GM18519 (cell line): ENCODE results near the gene TCEANC2.
"Not testable (repeated sequence)": the region's sequence is repeated elsewhere in the genome, so short reads cannot be mapped to it uniquely, and the experiment has no call there.

Experiments used
- ATAC-seq: cut with Tn5 transposase; IDR thresholded peaks from one replicate; pipeline ENCODE4 v1.9.1; 2021; ENCODE audit warnings: mild to moderate bottlenecking, moderate library complexity; ENCODE audit not compliant: unreplicated experiment, low FRiP score

The TCEANC2 gene

DNA sequence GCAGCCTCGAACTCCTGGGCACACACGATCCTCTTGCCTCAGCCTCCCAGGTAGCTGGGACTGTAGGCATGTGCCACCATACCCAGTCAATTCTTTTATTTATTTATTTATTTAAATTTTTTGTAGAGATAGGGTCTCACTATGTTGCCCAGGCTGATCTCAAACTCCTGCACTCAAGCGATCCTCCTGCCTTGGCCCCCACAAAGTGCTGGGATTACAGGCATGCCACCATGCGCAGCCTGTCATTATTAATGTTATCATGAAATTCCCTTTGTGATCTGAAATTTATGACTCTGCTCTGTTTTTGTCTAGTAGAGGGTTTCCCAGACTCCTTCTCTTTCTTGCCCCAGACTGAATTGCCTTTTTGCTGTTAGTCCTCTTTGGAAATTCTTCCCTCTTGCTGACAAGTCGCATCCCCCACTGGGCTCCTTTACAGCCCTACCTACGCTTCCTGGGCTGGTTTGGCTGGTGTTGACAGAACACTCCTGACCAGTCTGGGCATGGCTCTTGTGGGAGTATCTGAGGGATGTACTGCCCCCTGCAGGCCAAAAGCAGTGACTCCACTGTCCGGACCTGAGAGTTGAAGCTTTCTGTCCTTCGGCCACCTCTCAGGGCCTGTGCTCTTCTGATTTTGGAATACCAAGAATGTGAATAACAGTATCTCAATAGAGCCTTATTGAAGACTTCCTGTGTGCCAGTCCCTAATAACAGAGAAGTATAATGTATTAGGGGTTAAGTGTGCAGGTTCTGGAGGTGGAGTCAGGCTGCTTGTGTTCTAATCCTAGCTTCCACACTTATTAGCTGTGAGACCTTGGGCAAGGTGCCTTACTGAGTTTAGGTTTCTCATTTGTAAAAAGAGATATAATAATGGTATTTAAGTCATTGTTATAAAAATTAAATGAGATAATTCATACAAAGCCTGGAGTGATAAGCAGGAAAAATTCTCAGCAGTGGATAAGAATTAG is 28.2 kb downstream of the TCEANC2 start:
- ATAC-seq = no peak

DNA sequence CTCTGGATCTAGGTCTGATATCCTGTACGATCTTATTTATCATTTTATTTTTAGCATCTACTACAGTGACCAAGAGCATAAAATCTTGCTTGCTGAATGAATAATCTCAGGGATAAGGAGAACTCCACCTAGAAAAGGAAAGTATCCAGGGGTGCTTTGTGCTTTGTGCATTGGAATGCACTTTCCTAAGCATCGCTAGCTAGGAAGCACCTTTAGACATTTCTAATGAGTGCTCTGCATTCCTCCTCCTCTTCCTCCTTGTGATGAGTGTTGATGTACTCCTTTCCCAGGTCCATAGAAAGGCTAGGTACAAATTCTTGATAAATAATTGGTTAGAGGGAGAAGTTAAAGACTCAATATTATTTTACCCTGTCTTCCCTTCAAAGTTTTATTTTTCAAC is 31.4 kb downstream of the TCEANC2 start:
- ATAC-seq = no peak

DNA sequence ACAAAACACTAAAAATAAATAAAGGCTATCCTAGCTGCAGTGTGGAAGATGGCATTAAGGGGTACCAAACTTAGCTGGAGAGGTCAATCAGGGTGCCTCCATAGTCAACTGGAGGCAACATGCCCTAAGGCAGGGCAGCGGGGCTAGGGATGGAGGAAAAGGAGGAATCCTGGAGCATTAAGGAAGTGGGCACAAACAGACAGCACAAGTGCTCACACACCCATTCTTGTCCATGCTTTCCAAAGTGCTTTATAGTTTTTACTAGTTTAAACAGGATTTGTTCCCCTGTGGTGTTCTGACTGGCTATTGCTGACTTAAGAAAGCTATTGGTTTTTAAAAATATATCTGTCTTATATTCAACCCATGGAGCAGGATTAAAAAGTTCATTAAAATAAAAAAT is 33.3 kb downstream of the TCEANC2 start:
- ATAC-seq = no peak

DNA sequence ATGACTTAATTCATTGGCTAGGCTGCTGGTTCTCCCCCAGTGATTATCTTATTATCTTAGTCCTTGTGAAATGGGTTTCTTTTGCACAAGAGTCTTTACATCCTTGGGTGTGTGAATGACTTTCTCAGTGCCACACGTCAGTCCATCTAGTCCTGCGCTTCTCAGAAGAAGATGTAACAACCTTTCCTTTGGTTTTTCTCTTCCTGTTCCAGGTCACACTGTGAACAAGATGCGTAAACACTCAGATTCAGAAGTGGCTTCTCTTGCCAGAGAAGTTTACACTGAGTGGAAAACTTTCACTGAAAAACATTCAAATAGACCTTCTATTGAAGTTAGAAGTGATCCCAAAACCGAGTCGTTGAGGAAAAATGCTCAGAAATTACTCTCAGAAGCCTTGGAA is 35.0 kb downstream of the TCEANC2 start:
- ATAC-seq = no peak

DNA sequence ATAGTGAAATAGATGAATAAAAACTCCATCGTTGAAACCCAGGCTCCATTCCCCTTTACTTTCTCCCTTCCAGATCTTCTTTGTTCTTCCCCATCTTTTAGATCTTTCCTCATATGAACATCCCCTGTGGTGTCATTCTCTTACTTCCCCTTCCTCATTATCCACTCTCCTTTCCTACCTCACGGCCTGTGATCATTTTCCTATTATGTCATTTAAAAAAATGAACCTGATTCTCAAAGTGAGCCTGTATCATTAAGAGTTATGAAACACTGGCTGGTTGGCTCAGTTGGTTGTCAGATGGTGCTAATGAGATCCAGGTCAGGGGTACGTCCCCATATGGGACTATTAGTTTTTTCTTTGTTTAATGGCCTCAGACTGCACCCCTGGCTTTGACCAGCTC is 38.3 kb downstream of the TCEANC2 start:
- no peak for ATAC-seq

DNA sequence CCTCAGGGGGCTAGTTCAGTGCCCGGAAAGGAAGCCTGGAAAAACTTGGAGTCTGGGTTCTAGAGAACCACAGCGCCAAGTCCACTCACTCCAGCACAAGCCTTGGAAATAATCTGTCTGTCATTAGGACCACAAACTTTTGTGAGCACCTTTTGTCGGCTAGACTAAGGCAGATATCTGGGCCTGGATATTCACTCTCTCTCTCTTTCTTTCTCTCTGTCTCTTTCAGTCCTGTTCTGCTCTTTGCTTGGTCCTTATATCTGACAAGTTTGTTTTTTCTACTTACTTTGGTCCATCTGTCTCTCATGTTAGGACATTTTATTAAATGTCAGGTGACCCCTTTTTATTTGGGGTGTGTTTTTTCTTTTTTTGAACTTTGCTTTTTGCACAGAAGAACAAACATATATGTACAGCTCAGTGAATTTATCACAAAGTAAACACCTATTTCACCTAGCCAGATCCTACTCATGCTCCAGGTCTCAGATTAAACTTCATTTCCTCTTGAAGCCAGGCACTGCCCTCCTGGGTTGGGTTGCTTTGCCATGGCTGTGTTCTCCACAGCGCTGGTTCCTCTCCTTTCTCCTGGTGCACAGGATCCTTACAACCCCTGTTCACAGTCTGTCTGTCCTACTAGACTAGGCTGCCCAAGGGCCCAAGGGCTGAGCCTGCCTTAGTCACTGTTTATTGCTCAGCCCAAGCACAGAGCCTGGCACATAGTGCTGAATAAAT is 40.8 kb downstream of the TCEANC2 start:
- no peak for ATAC-seq

DNA sequence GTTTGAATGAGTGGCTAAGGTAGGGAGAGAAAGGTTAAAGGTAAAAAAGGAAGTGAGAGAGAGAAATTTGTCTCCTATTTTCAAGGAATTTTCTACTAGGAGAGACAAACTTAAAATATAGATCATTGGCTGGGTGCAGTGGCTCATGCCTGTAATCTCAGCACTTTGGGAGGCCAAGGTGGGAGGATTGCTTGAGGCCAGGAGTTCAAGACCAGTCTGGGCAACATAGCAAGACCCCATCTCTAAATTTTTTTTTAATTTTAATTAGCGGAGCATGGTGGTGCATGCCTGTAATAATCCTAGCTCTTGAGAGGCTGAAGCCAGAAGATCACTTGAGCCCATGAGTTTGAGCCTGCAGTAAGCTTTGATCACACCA is 41.3 kb downstream of the TCEANC2 start:
- not testable (repeated sequence) for ATAC-seq

DNA sequence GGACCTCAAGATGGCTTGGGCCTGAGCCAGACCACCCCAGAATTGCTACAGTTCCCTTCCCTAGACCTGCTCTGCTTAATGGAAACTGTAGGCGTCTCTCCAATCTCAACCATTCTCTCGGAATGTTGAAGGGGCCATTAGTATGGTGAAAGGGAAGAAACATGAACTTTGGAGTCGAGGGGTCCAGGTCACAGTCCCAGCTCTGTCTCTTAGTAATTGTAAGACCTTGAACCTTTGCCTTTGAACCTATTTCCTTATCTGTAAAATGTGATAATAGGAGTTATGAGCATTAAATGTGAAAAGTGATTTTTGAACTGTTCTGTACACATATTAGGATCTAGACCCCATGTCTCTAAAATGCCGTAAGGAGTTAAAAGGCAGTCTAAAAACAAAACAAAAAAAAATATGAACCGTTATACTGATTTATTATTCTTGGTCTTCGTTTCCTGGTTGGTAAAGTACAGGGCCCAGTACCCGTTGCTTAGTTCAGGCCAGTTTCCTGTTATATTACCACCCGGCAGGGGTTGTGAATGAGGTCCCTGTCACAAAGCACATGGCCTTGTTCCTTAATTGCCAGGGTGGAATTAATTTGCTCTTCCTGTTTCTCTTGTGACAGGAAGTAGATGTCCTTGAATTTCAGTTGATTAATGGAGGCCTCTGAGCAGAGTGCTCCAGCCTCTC is 42.3 kb downstream of the TCEANC2 start:
- no peak for ATAC-seq

DNA sequence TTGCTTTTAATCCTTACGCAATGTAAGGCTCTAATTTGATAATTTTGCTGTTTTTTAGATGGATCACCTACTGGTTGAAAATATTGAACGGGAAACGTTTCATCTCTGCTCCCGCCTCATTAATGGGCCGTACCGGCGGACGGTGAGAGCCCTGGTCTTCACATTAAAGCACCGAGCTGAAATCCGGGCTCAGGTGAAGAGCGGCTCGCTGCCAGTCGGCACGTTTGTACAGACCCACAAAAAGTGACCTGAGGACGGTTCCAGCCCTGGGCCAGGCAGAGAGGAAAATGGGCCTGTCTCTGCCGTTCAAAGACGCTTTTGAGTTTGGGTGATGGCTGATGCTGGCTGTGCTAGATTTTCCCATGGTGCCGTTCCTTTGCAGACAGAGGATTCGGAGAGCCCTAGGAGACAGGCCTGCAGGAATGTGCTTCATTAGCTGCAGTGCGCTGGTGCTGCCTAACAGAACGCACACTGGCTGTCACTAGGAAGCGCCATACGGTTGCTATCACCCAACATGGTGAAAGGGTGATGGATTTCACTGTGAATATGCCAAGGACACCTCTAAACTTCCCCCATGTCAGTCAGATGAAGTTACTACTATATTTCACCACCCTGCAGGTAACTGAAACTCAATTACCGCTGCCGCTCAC is 42.9 kb downstream of the TCEANC2 start:
- ATAC-seq = no peak

DNA sequence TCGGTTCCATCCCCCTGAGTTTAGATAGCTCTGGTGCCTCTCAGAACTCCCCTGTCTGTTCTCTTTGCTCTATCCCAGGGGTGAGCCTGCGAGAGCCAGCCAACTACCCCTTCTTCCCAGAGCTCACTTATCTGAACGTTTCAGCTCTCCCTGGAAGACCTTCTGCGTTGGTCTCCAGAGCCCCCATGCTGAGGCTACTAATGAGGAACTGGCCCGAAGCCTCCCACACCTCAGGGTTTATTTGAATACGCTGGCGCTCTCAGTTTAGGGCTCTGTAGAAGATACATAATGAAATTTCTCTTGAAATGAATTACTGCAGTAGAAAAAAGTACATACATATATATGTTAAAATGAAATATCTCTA is 43.5 kb downstream of the TCEANC2 start:
- no peak for ATAC-seq

DNA sequence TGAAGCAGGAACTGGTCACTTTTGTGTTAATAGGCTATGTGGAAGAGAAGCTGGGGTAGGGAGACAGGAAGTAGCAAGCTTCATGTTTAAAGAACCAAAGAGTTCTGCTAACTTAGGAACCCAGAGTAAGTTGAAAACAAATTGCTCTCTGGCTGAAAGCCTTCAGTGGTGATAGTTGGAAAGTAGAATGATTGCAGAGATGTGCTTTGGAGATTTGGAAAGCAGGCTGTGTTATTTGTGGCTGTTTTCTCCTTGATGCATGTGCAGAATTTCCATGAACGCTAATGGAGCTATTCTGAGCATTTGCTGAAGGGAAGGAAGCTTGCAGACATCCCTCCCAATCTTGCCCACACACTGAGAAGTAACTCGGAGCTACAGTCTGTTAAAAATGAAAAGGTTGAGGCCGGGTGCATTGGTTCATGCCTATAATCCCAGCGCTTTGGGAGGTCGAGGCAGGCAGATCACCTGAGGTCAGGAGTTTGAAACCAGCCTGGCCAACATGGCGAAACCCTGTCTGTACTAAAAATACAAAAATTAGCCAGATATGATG is 45.7 kb downstream of the TCEANC2 start:
- no peak for ATAC-seq

DNA sequence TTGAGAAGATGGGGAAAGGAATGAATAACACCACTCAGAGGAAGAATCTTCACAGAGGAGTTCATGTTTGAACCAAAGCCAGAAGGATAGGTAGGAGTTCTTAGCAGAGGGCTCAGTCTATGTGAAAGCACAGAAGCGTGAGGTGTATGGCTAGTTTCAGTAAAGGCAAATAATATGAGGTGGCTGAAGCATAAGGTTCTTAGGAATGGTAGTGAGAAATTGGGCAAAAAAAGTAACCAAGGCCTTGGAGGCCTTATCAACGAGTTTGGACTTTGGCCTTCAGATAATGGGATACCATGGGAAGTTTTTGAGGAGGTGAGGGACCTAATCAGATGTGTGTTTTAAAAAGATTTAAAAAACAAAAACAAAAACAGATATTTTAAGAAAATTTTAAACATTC is 47.1 kb downstream of the TCEANC2 start:
- ATAC-seq = no peak

DNA sequence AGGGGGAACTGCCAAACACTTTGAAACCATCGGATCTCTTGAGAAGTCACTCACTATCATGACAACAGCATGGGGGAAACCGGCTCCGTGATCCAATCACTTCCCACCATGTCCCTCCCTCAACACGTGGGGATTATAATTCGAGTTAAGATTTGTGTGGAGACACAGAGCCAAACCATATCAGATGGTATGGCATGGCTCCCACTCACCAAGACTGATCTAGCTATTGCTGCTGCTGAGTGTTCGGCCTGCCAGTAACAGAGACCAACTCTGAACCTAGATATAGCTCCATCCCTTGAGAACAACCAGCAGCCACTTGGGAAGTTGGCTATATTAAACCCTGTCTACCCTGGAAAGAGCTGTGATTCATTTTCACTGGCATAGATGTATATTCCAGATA is 50.0 kb downstream of the TCEANC2 start:
- no peak for ATAC-seq

DNA sequence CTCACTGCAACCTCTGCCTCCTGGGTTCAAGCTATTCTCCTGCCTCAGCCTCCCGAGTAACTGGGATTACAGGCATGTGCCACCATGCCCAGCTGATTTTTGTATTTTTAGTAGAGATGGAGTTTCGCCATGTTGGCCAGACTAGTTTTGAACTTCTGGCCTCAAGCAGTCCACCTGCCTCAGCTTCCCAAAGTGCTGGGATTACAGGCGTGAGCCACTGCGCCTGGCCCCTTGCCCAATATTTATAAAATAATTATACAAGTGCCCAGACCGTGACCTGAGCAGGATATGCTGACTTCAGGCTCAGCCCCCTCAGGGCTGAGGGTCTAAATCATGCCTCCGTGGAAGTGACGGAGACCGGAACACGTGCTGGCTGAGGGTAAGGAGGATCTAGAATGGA is 51.2 kb downstream of the TCEANC2 start:
- not testable (repeated sequence) for ATAC-seq

DNA sequence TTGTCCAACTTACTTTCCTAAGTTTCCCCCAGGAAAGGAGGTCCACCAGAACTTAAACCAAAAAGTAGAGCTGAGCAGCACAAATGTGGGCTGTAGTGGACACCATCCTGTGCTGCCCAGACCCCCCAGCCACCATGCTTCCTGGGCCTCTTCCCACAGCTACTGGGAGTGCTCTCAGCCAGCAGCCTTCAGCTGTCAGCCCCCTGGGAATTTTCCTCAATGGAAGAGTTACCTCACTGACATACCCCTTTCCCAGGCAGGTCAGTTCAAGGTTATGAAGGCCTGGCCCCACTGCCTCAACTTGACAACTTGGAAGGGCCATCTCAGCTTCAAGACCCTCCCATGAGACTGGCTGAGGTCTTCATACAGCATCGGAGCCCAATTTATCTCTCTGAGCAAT is 51.7 kb downstream of the TCEANC2 start:
- ATAC-seq = no peak

DNA sequence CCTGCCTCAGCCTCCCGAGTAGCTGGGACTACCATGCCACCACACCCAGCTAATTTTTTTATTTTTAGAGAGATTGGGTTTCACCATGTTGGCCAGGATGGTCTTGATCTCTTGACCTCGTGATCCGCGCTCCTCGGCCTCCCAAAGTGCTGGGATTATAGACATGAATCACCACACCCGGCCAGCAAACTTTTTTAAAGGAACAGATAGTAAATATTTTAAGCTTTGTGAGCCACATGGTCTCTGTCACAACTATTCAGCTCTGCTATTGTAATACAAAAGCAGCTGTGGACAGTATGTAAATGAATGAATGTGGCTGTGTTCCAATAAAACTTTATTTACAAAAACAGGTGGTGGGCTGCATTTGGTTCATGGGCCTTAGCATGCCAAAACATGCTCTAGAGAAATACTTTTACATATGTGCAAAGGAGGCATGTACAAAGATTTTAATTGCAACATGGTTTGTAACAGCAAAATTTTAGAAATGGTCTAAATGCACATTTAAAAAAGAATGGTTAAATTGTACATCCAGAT is 52.4 kb downstream of the TCEANC2 start:
- no peak for ATAC-seq

DNA sequence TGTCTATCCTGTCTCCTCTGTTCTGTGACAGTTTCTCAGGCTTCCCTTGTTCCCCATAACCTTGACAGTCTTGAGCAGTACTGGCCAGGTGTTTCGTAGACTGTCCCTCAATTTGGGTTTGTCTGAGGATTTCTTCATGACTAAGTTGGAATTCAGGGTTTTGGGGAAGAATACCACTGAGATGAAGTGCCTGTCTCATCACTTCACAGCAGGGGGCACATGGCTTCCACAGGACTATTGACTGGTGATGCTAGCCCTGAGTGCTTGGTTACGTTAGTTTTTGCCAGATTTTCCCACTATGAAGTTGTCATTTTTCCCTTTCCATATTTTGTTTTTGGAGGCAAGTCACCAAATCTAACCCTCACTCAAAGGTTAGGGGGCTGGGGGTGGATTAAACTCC is 53.7 kb downstream of the TCEANC2 start:
- ATAC-seq = no peak

DNA sequence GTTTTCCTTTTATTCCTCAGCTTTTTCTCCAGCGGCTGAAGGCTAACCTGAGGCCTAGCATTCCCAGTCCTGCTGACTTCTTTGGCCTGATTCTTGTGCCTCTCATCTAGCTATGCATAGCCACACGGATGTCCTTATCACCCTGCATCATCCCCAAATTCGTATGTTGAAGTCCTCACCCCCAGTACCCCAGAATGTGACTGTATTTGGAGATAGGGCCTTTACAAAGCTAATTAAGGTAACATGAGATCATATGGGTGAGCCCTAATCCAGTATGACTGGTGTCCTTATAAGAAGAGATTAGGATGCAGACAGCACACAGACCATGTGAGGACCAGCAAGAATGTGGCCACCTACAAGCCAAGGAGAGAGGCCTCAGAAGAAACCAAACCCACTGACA is 54.7 kb downstream of the TCEANC2 start:
- no peak for ATAC-seq

DNA sequence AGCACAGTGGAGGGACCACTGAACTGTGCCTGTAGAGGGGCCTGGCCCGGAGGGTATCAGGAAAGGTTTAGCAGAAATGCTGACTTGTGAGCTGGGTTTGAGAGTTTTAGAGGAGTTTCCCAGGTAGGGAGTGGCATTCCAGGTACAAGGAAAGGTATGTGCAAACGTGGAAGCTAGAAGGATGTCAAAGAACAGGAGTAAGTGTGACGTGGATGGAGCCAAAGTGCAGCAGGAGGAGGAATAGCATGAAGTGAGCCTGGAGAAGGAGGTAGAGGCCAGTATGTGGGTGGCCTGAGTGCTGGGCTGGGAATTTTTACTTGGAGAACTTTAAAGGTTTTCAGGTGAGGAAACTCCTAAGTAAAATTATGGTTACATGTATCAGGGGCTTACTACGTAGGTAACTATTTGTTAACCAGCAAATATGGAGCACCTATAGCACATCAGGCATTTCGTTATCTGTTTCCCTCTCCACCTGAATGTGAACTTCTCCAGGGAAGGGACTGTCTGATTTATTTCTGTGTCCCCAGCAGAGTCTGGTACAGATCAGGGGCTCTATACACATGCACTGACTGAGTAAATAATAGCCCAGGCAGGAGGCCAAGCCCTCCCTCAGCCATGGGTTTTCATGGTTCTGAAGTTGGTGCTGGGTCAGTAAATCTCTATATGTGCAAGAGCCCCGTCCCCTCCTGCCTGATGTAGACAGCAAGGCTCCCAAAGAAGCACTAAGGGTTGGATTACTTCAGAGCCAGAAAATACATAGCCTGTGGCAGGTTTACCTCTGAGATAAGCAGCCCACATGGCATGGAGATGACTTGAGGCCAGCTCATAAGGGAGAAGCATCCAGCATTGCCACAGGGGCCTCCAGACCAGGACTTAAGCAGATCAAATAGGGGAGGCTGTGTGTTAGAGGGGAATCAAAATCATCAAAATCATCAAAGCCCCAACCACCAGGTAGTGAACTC is 56.0 kb downstream of the TCEANC2 start:
- ATAC-seq = no peak
